H1 (cell line): Measurements from ENCODE around the gene VWA1. TPM values are rescaled to one million over a fixed set of nuclear protein-coding genes. Genes with fewer than 3 reads are reported as not detected.
"Not testable (repeated sequence)": the region's sequence is repeated elsewhere in the genome, so short reads cannot be mapped to it uniquely, and the experiment has no call there.

Experiments
- CTCF ChIA-PET: fragments of 300-600 bp; sonication (Branson Sonifier 250); formaldehyde crosslinking; loops from one replicate; lab custom pipeline; 2021; ENCODE audit not compliant: partially characterized antibody; lab: Charles Lee
- POLR2A ChIA-PET: fragments of 300-600 bp; sonication (Branson Sonifier 250); formaldehyde crosslinking; loops from one replicate; lab custom pipeline; 2021; ENCODE audit warnings: inconsistent platforms; ENCODE audit not compliant: partially characterized antibody; lab: Charles Lee
- DNase-seq, 2 experiments: peaks; one replicate each; pipeline versions ENCODE4 v3.0.0 to v3.0.0-alpha.2; 2010 to 2022; ENCODE audit warnings: low spot score in 2 of 2, low read depth in 1 of 2, mixed read lengths in 1 of 2
- FAIRE-seq: peaks from 2 replicates; lab custom pipeline; 2011; peaks lifted over from hg19 to GRCh38; lab: Jason Lieb, UNC
- H2AFZ ChIP-seq: 2 replicates; pipeline ENCODE4 v1.8.1; 2012; ENCODE audit warnings: low read length, inconsistent platforms
- H2AK5ac ChIP-seq: 2 replicates; pipeline ENCODE4 v1.6.1; 2013; ENCODE audit warnings: low read depth, low read length
- H2BK120ac ChIP-seq: replicated peaks from 2 replicates; pipeline ENCODE3; 2013; ENCODE audit warnings: low read depth, low read length, inconsistent platforms
- H2BK12ac ChIP-seq: 2 replicates; pipeline ENCODE4 v1.6.1; 2013; ENCODE audit warnings: low read depth, low read length
- H2BK15ac ChIP-seq: 2 replicates; pipeline ENCODE4 v1.6.1; 2013; ENCODE audit warnings: low read length
- H2BK20ac ChIP-seq: 2 replicates; pipeline ENCODE4 v1.6.1; 2013; ENCODE audit warnings: low read length
- H2BK5ac ChIP-seq: 2 replicates; pipeline ENCODE4 v1.6.1; 2013; ENCODE audit warnings: low read depth, low read length
- H3K14ac ChIP-seq: 2 replicates; pipeline ENCODE4 v1.6.1; 2013; ENCODE audit warnings: inconsistent platforms; ENCODE audit not compliant: insufficient read length
- H3K18ac ChIP-seq: 2 replicates; pipeline ENCODE4 v1.6.1; 2013; ENCODE audit warnings: low read length; ENCODE audit errors: extremely low read depth
- H3K23ac ChIP-seq: 2 replicates; pipeline ENCODE4 v1.6.1; 2013; ENCODE audit warnings: inconsistent platforms; ENCODE audit not compliant: insufficient read length
- H3K23me2 ChIP-seq: 2 replicates; pipeline ENCODE4 v1.6.1; 2013; ENCODE audit warnings: low read depth, low read length
- H3K27ac ChIP-seq: 2 replicates; pipeline ENCODE4 v1.6.1; 2011; ENCODE audit warnings: low read depth, low read length, inconsistent platforms
- H3K27me3 ChIP-seq, 4 experiments: replicated peaks in 1 of 4; 1 replicate in 1 of 4; 2 replicates in 3 of 4; pipeline versions ENCODE4 v1.6.1 to v1.8.1; 2011 to 2013; ENCODE audit warnings: low read length in 3 of 4, mild to moderate bottlenecking in 3 of 4, inconsistent platforms in 2 of 4, mixed read lengths in 2 of 4, moderate library complexity in 1 of 4; ENCODE audit not compliant: control insufficient read depth in 3 of 4, insufficient read depth in 3 of 4; ENCODE audit errors: extremely low read depth in 1 of 4
- H3K36me3 ChIP-seq, 4 experiments: 2 replicates each; pipeline versions ENCODE4 v1.6.1 to v1.8.1; 2011 to 2013; ENCODE audit warnings: mild to moderate bottlenecking in 4 of 4, low read length in 3 of 4, moderate library complexity in 2 of 4, control low read depth in 1 of 4, inconsistent platforms in 1 of 4; ENCODE audit not compliant: insufficient read depth in 4 of 4, control insufficient read depth in 2 of 4
- H3K4ac ChIP-seq: replicated peaks from 2 replicates; pipeline ENCODE3; 2013; ENCODE audit warnings: low read length, low read depth, mixed read lengths, inconsistent platforms; ENCODE audit not compliant: insufficient read length
- H3K4me1 ChIP-seq, 4 experiments: replicated peaks in 1 of 4; 1 replicate in 1 of 4; 2 replicates in 3 of 4; pipeline versions ENCODE4 v1.6.1 to v1.8.1; 2011 to 2013; ENCODE audit warnings: low read length in 3 of 4, inconsistent platforms in 2 of 4, mixed read lengths in 1 of 4; ENCODE audit not compliant: insufficient read depth in 4 of 4, control insufficient read depth in 3 of 4
- H3K4me2 ChIP-seq, 2 experiments: 2 replicates each; pipeline versions ENCODE4 v1.6.1 to v1.8.1; 2011 to 2013; ENCODE audit warnings: low read depth in 2 of 2, low read length in 2 of 2, control low read depth in 1 of 2, inconsistent platforms in 1 of 2, mild to moderate bottlenecking in 1 of 2; ENCODE audit not compliant: insufficient read depth in 1 of 2
- H3K4me3 ChIP-seq, 4 experiments: fragments of 200-600, 300-600 bp in 1 of 4; sonication (generic), shearing (Covaris generic), sonication (Bioruptor Twin) in 1 of 4; 2 replicates each; pipeline versions ENCODE4 v1.5.1 to v1.8.1; 2011 to 2016; ENCODE audit warnings: low read length in 4 of 4, low read depth in 3 of 4, control low read depth in 2 of 4, inconsistent platforms in 2 of 4, mild to moderate bottlenecking in 2 of 4, mixed read lengths in 1 of 4, moderate library complexity in 1 of 4; ENCODE audit not compliant: insufficient read depth in 2 of 4; ENCODE audit errors: extremely low read depth in 1 of 4
- H3K56ac ChIP-seq: replicated peaks from 2 replicates; pipeline ENCODE3; 2013; ENCODE audit warnings: low read depth, mild to moderate bottlenecking, mixed read lengths, low read length, inconsistent platforms; ENCODE audit not compliant: insufficient read length
- H3K79me1 ChIP-seq: 2 replicates; pipeline ENCODE4 v1.6.1; 2013; ENCODE audit warnings: low read depth, low read length, control low read depth
- H3K79me2 ChIP-seq, 2 experiments: 2 replicates each; pipeline versions ENCODE4 v1.6.1 to v1.8.1; 2012 to 2013; ENCODE audit warnings: low read length in 2 of 2, mild to moderate bottlenecking in 2 of 2, inconsistent platforms in 1 of 2; ENCODE audit not compliant: insufficient read depth in 2 of 2, control insufficient read depth in 1 of 2
- H3K9ac ChIP-seq, 4 experiments: replicated peaks in 1 of 4; 1 replicate in 1 of 4; 2 replicates in 3 of 4; pipeline versions ENCODE4 v1.6.1 to v1.8.1; 2011 to 2013; ENCODE audit warnings: low read depth in 3 of 4, low read length in 3 of 4, control low read depth in 2 of 4, mild to moderate bottlenecking in 2 of 4, moderate library complexity in 2 of 4, inconsistent platforms in 1 of 4; ENCODE audit errors: extremely low read depth in 1 of 4
- H3K9me3 ChIP-seq, 2 experiments: 2 replicates each; pipeline versions ENCODE4 v1.6.1 to v1.8.1; 2012 to 2013; ENCODE audit warnings: mild to moderate bottlenecking in 2 of 2, moderate library complexity in 2 of 2, control low read depth in 1 of 2, inconsistent platforms in 1 of 2, low read depth in 1 of 2, low read length in 1 of 2, mixed read lengths in 1 of 2; ENCODE audit not compliant: insufficient read depth in 2 of 2
- H4K20me1 ChIP-seq, 2 experiments: replicated peaks in 1 of 2; 2 replicates each; pipeline versions ENCODE3 to v1.8.1; 2011 to 2013; ENCODE audit warnings: inconsistent platforms in 2 of 2, low read length in 2 of 2, mild to moderate bottlenecking in 1 of 2; ENCODE audit not compliant: insufficient read depth in 2 of 2, control insufficient read depth in 1 of 2
- H4K5ac ChIP-seq: 2 replicates; pipeline ENCODE4 v1.6.1; 2013; ENCODE audit warnings: low read length, low read depth, mixed read lengths, inconsistent platforms; ENCODE audit not compliant: insufficient read length
- H4K8ac ChIP-seq: 2 replicates; pipeline ENCODE4 v1.8.0; 2013; ENCODE audit warnings: mild to moderate bottlenecking, moderate library complexity, low read length, inconsistent platforms; ENCODE audit not compliant: insufficient read depth; ENCODE audit errors: extremely low read depth
- H4K91ac ChIP-seq: replicated peaks from 2 replicates; pipeline ENCODE3; 2013; ENCODE audit warnings: low read length, mixed read lengths, inconsistent platforms; ENCODE audit not compliant: insufficient read length
- WGBS, 2 experiments: shearing (Covaris generic) in 1 of 2; methylation state at CpG; one replicate each; pipeline versions ENCODE4 v1.1.6 to v1.1.7; 2013 to 2015; ENCODE audit warnings: low lambda C conversion rate in 2 of 2, mixed read lengths in 2 of 2, inconsistent platforms in 1 of 2, low coverage in 1 of 2, missing lambda C conversion rate in 1 of 2; ENCODE audit not compliant: insufficient replicate concordance in 2 of 2, insufficient coverage in 1 of 2, insufficient read length in 1 of 2; ENCODE audit errors: extremely low coverage in 1 of 2, missing lambda C conversion rate in 1 of 2; 5-methylcytosine and 5-hydroxymethylcytosine counted together
- polyA plus RNA-seq, 7 experiments: library from polyadenylated mRNA; depleted of rRNA in 3 of 7; stranded (reverse) in 5 of 7; unstranded in 2 of 7; fragments of >200 nt in 5 of 7; fragments of 200-250 nt in 2 of 7; gene quantifications; 1 replicate in 5 of 7; 2 replicates in 1 of 7; 4 replicates in 1 of 7; pipeline versions ENCODE4 v1.2.1 to v1.2.3, GENCODE V29; 2011 to 2013; ENCODE audit warnings: missing spikeins in 2 of 7, mixed read lengths in 2 of 7
- total RNA-seq: library from RNA; stranded (reverse); fragmentation: NEBNext Ultra II Directional; extraction: Animal tissue kit (Norgen Biotek cat#: 25700); gene quantifications from 2 replicates; pipeline ENCODE4 v1.2.1, GENCODE V29; 2021

Gene VWA1
- total and polyA plus RNA-seq, 2 of the 8 experiments (the other 6 are each of a cell fraction or from before 2014, with no cell fraction given) = 16.0 to 36.6 TPM

GRCh38 chr1:1454286-1455056 lies 19.0 kb downstream of the VWA1 start:
- H3K4ac ChIP-seq, H2BK120ac ChIP-seq, H3K4me2 ChIP-seq, H4K8ac ChIP-seq, H3K27ac ChIP-seq, H2BK12ac ChIP-seq, H3K56ac ChIP-seq, H3K18ac ChIP-seq, H3K14ac ChIP-seq, H2BK15ac ChIP-seq, H3K79me1 ChIP-seq, DNase-seq, H3K4me1 ChIP-seq, H3K9ac ChIP-seq, H4K5ac ChIP-seq, H2BK5ac ChIP-seq, H3K23me2 ChIP-seq, H2AK5ac ChIP-seq, H3K23ac ChIP-seq, H2AFZ ChIP-seq, H3K9me3 ChIP-seq, H3K4me3 ChIP-seq, H3K27me3 ChIP-seq, H3K79me2 ChIP-seq, H2BK20ac ChIP-seq, H3K36me3 ChIP-seq, H4K91ac ChIP-seq, FAIRE-seq, H4K20me1 ChIP-seq: not testable (repeated sequence)
- CTCF ChIA-PET = interaction anchor here (0.7 to 1.3 kb wide), 4 partner anchors 8 to 50 kb away, joined by 3 to 4 read pairs (median 3); no protein-coding TSS in a partner anchor
- 90% methylated on average over 24 of the region's 41 CpGs; no CpG with 5 or more reads in 1 of the 2 experiments for WGBS, 2 experiments
- POLR2A ChIA-PET = interaction anchor here (0.6 to 1.4 kb wide), 2 partner anchors 13 to 24 kb away, joined by 3 to 4 read pairs; no protein-coding TSS in a partner anchor
